BLaER1 treated with 17β-estradiol and CSF1 and Interleukin-3, amounts not matched to agents 10 nM and 100 nM (cell line): ENCODE data around the gene AKAP3.
A peak's percentile ranks its signal among the peaks of the same experiment; 100 is the strongest.

Experiments
- H3K27ac ChIP-seq, 11 experiments: shearing (Covaris generic); formaldehyde crosslinking; 2 replicates each; pipeline ENCODE4 v1.8.1; 2022
- H3K27me3 ChIP-seq, 11 experiments: shearing (Covaris generic); formaldehyde crosslinking; 2 replicates each; pipeline ENCODE4 v1.8.1; 2022
- H3K36me3 ChIP-seq, 11 experiments: shearing (Covaris generic); formaldehyde crosslinking; 2 replicates each; pipeline ENCODE4 v1.8.1; 2022
- H3K4me1 ChIP-seq, 10 experiments: shearing (Covaris generic); formaldehyde crosslinking; 2 replicates each; pipeline ENCODE4 v1.8.1; 2022
- H3K4me2 ChIP-seq, 11 experiments: shearing (Covaris generic); formaldehyde crosslinking; 2 replicates each; pipeline ENCODE4 v1.8.1; 2022
- H3K4me3 ChIP-seq, 10 experiments: shearing (Covaris generic); formaldehyde crosslinking; 2 replicates each; pipeline ENCODE4 v1.8.1; 2022
- H3K9ac ChIP-seq, 11 experiments: shearing (Covaris generic); formaldehyde crosslinking; 2 replicates each; pipeline ENCODE4 v1.8.1; 2022
- H3K9me3 ChIP-seq, 11 experiments: shearing (Covaris generic); formaldehyde crosslinking; replicated peaks in 1 of 11; 2 replicates each; pipeline ENCODE4 v1.8.1; 2022
- H4K20me1 ChIP-seq, 11 experiments: shearing (Covaris generic); formaldehyde crosslinking; 2 replicates each; pipeline ENCODE4 v1.8.1; 2022
- Cebpa-rat ChIP-seq, 11 experiments: shearing (Covaris generic); IDR thresholded peaks; 2 replicates each; pipeline ENCODE4 v1.8.1; 2022

Gene AKAP3

GRCh38 chr12:4648501-4649357 is at the start of gene AKAP3, which contains the start of gene NDUFA9:
TSS of gene AKAP3 (minus strand) at chr12:4649051. CDS start at chr12:4638196, 10,855 bp downstream.
TSS of gene NDUFA9 (plus strand) at chr12:4649114. CDS start at chr12:4649127, 13 bp downstream.
- Histone ChIP-seq H3K9ac (peak within 1 kb of the TSS; percentile 88 to 96 (median 92)), H3K36me3 (peaks cover 0 to 27% (median 3%) of the 10 kb centered on the region in 11 experiments; a peak in 12 of 22 replicates), H3K4me1 (peaks cover 24 to 52% (median 32%) of the 10 kb centered on the region in 10 experiments), H3K27ac (peak within 1 kb of the TSS; percentile 85 to 95 (median 92)), H3K9me3 (no peaks in the 10 kb centered on the region), H3K4me3 (peak within 1 kb of the TSS; percentile 71 to 85 (median 81)), H4K20me1 (peaks cover 7 to 36% (median 27%) of the 10 kb centered on the region in 11 experiments; a peak in 19 of 22 replicates), H3K4me2 (peak within 1 kb of the TSS; percentile 82 to 99 (median 92)), H3K27me3 (no peaks in the 10 kb centered on the region)
- no peak for TF ChIP-seq Cebpa-rat (IDR thresholded peaks at IDR 0.05)

- Histone ChIP-seq H3K27ac (no peak overlapping the region), H4K20me1 (no peaks in the 10 kb centered on the region; a peak in 1 of 22 replicates), H3K4me3 (no peak overlapping the region), H3K27me3 (no peaks in the 10 kb centered on the region), H3K4me1 (no peaks in the 10 kb centered on the region), H3K36me3 (peaks cover 70 to 99% (median 86%) of the 10 kb centered on the region in 11 experiments), H3K9ac (no peak overlapping the region), H3K9me3 (peaks cover 0 to 18% (median 8%) of the 10 kb centered on the region in 11 experiments; a peak in 9 of 22 replicates), H3K4me2 (no peak overlapping the region)
- no peak for TF ChIP-seq Cebpa-rat (IDR thresholded peaks at IDR 0.05)
Observed at GRCh38 chr12:4690760-4691159, 41.9 kb upstream of the AKAP3 start.

GRCh38 chr12:4685317-4685716 is 36.5 kb upstream of the AKAP3 start:
- Histone ChIP-seq H3K4me1 (no peaks in the 10 kb centered on the region), H4K20me1 (peaks cover 0 to 5% (median 0%) of the 10 kb centered on the region in 11 experiments; a peak in 2 of 22 replicates), H3K9me3 (peaks cover 0 to 18% (median 8%) of the 10 kb centered on the region in 11 experiments; a peak in 9 of 22 replicates), H3K27ac (no peak overlapping the region), H3K9ac (no peak overlapping the region), H3K4me3 (no peak overlapping the region), H3K36me3 (peaks cover 79 to 94% (median 86%) of the 10 kb centered on the region in 11 experiments), H3K27me3 (no peaks in the 10 kb centered on the region), H3K4me2 (no peak overlapping the region)
- no peak for TF ChIP-seq Cebpa-rat (IDR thresholded peaks at IDR 0.05)

- H3K36me3 ChIP-seq = peaks cover 50 to 81% (median 66%) of the 10 kb centered on the region in 11 experiments
- peaks cover 0 to 11% (median 0%) of the 10 kb centered on the region in 11 experiments; a peak in 2 of 22 replicates for H4K20me1 ChIP-seq
- no peak overlapping the region for H3K4me2 ChIP-seq
- H3K27ac ChIP-seq = no peak overlapping the region
- peaks cover 0 to 2% (median 0%) of the 10 kb centered on the region in 11 experiments; a peak in 1 of 22 replicates for H3K9me3 ChIP-seq
- no peaks in the 10 kb centered on the region for H3K4me1 ChIP-seq
- H3K4me3 ChIP-seq = no peak overlapping the region
- H3K9ac ChIP-seq = no peak overlapping the region
- H3K27me3 ChIP-seq = no peaks in the 10 kb centered on the region
- no peak for TF ChIP-seq Cebpa-rat (IDR thresholded peaks at IDR 0.05)
Observed at GRCh38 chr12:4681732-4682131, 32.9 kb upstream of the AKAP3 start.

DNA sequence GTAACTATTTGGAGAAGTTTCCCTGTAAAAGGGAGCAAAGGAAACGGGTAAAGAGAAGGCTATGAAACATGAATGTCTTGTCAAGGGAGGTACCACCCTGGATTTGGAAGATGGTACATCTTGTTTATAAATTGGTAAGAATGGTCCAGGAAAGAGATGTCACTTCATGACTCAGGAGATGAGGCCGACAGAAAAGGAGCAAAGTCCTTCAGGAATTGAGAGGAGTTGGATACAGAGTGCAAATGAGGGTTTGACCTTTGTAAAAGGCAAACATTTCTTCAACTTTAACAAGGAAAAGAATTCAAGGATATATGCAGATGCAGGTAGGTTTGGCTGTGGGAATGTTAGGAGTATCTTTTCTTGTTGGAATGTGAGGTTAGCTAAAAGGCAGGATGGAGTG is 30.9 kb upstream of the AKAP3 start:
- H3K4me1 ChIP-seq = no peaks in the 10 kb centered on the region
- no peak overlapping the region for H3K4me3 ChIP-seq
- no peak overlapping the region for H3K4me2 ChIP-seq
- H3K9me3 ChIP-seq = peaks cover 0 to 9% (median 0%) of the 10 kb centered on the region in 11 experiments; a peak in 4 of 22 replicates
- peaks cover 30 to 66% (median 46%) of the 10 kb centered on the region in 11 experiments for H3K36me3 ChIP-seq
- H3K27ac ChIP-seq = no peak overlapping the region
- H4K20me1 ChIP-seq = peaks cover 0 to 11% (median 0%) of the 10 kb centered on the region in 11 experiments; a peak in 1 of 22 replicates
- TF ChIP-seq Cebpa-rat (IDR thresholded peaks at IDR 0.05) = no peak
- no peak overlapping the region for H3K9ac ChIP-seq
- H3K27me3 ChIP-seq = no peaks in the 10 kb centered on the region

- no peak overlapping the region for H3K4me3 ChIP-seq
- peaks cover 0 to 28% (median 12%) of the 10 kb centered on the region in 11 experiments; a peak in 10 of 22 replicates for H4K20me1 ChIP-seq
- no peak overlapping the region for H3K27ac ChIP-seq
- H3K9me3 ChIP-seq = peaks cover 0 to 10% (median 3%) of the 10 kb centered on the region in 11 experiments; a peak in 6 of 22 replicates
- no peaks in the 10 kb centered on the region for H3K27me3 ChIP-seq
- no peak for TF ChIP-seq Cebpa-rat (IDR thresholded peaks at IDR 0.05)
- peaks cover 98 to 100% (median 100%) of the 10 kb centered on the region in 11 experiments for H3K36me3 ChIP-seq
- no peak overlapping the region for H3K4me2 ChIP-seq
- H3K4me1 ChIP-seq = peaks cover 0 to 15% (median 0%) of the 10 kb centered on the region in 10 experiments; a peak in 4 of 20 replicates
- H3K9ac ChIP-seq = no peak overlapping the region
Observed at GRCh38 chr12:4665236-4665635, 16.4 kb upstream of the AKAP3 start.

- Histone ChIP-seq H3K27ac (peak overlapping the region in 1 of 11 experiments; percentile 6; a peak in 1 of 22 replicates), H3K4me2 (0 out of 22 replicates have a peak overlapping the region, but pooled peaks of 1 of the 11 experiments have one; percentile 11), H3K4me1 (peaks cover 0 to 15% (median 0%) of the 10 kb centered on the region in 10 experiments; a peak in 4 of 20 replicates), H3K4me3 (no peak overlapping the region), H3K36me3 (peaks cover 98 to 100% (median 100%) of the 10 kb centered on the region in 11 experiments), H3K9me3 (0 out of 22 replicates have a peak, but pooled peaks cover 0 to 3% (median 0%) of the 10 kb centered on the region in 11 experiments), H3K9ac (no peak overlapping the region), H4K20me1 (peaks cover 0 to 28% (median 12%) of the 10 kb centered on the region in 11 experiments; a peak in 10 of 22 replicates), H3K27me3 (no peaks in the 10 kb centered on the region)
- no peak for TF ChIP-seq Cebpa-rat (IDR thresholded peaks at IDR 0.05)
Observed at GRCh38 chr12:4663971-4664505, 15.2 kb upstream of the AKAP3 start.

DNA sequence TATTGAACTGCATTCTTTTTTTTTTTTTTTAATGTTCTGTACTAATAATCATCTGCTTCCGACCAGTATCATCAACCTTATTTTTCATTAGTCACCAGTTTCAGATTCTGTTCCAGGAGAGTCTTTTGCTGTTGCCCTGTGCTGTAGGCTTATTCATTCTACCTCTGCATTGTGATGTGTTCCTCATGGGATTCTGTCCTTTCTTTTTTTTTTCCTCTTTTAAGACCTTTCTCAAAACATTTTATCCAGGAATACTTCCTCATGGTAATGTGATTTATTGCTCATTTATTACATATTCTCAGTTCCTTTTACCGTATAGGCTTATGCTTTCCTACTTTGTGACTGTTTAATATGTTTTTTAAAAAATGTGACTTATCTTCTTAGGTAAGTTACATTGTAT is 4.8 kb upstream of the AKAP3 start:
- peaks cover 46 to 76% (median 53%) of the 10 kb centered on the region in 11 experiments for H3K36me3 ChIP-seq
- H3K4me3 ChIP-seq = no peak overlapping the region
- no peak overlapping the region for H3K27ac ChIP-seq
- H3K9ac ChIP-seq = no peak overlapping the region
- no peak for TF ChIP-seq Cebpa-rat (IDR thresholded peaks at IDR 0.05)
- no peak overlapping the region for H3K4me2 ChIP-seq
- no peaks in the 10 kb centered on the region for H3K9me3 ChIP-seq
- H4K20me1 ChIP-seq = peaks cover 12 to 56% (median 43%) of the 10 kb centered on the region in 11 experiments; a peak in 19 of 22 replicates
- H3K27me3 ChIP-seq = no peaks in the 10 kb centered on the region
- peaks cover 12 to 42% (median 21%) of the 10 kb centered on the region in 10 experiments for H3K4me1 ChIP-seq
